Chondrocyte (in vitro differentiated cells): ENCODE results near the gene TARS2. TPM values are rescaled to one million over a fixed set of nuclear protein-coding genes. Genes with fewer than 3 reads are reported as not detected.

Experiments
- DNase-seq: peaks from one replicate; pipeline ENCODE4 v3.0.0; 2021; ENCODE audit warnings: mixed read lengths, low spot score
- H3K27ac Mint-ChIP-seq: one replicate; pipeline ENCODE4 v1.8.0; 2021; ENCODE audit warnings: mild to moderate bottlenecking, moderate library complexity, mixed read lengths; ENCODE audit not compliant: unreplicated experiment
- H3K27me3 Mint-ChIP-seq: 2 replicates; pipeline ENCODE4 v1.8.0; 2021; ENCODE audit warnings: low read depth, mixed read lengths
- H3K36me3 Mint-ChIP-seq: 2 replicates; pipeline ENCODE4 v1.8.0; 2021; ENCODE audit warnings: low read depth, mixed read lengths
- H3K4me1 Mint-ChIP-seq: 2 replicates; pipeline ENCODE4 v1.8.0; 2021; ENCODE audit warnings: low read depth, mild to moderate bottlenecking, mixed read lengths
- H3K4me3 Mint-ChIP-seq: one replicate; pipeline ENCODE4 v1.8.0; 2021; ENCODE audit warnings: mild to moderate bottlenecking, moderate library complexity, mixed read lengths; ENCODE audit not compliant: unreplicated experiment
- H3K9me3 Mint-ChIP-seq: 2 replicates; pipeline ENCODE4 v1.8.0; 2021; ENCODE audit warnings: low read depth, mixed read lengths
- total RNA-seq: library from RNA; stranded (reverse); gene quantifications from 3 replicates; pipeline ENCODE4 v1.2.1, GENCODE V29; 2021
- TF ChIP-seq, protein P1 (sequence below): fragments of 200-600 bp; sonication (generic); IDR thresholded peaks from 2 replicates; pipeline ENCODE4 v1.5.0; 2021; ENCODE audit warnings: antibody characterized with exemption, mild to moderate bottlenecking, moderate library complexity

The TARS2 gene
- total RNA-seq, 1 donor from 2014 or later: 13.6 TPM

DNA sequence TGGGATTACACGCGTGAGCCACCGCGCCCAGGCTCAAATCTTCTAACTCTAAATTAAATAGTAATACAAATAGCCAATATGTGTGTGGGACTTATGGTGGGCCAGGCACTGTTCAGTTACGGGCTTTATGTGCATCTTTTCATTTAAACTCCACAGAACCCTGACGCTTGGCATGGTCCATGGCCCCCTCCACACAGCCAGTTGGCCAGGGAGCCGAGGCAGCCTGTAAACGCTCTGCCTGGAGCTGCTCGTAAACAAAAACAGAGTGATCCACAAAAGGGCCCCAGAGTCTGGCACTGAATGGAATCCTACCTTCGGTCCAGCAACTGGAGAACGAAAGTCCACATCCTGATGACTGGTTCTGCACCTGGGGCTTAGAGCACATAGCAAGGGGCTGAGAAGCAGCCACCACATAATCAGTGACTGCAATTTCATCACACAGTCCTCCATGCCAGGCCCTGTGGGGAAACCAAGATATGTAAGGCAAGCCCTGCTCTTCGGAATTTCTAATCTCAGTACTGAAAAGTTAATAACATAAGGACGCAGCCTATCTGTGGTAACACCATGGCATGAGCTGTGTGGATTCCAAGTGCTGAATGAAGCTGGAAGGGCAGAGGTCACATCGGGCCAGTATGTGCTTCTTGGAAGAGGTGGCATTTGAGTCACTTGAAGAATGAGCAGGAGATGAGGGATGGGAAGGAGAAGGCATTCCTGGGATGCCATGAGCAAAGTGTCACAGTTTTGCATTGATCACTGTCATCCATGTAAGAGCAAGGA, 48.5 kb downstream of the TARS2 start:
- H3K36me3 Mint-ChIP-seq: no peaks in the 10 kb centered on the region
- peaks cover 32% of the 10 kb centered on the region for H3K4me1 Mint-ChIP-seq
- no peaks in the 10 kb centered on the region for H3K27me3 Mint-ChIP-seq
- no peak for DNase-seq
- H3K9me3 Mint-ChIP-seq: no peaks in the 10 kb centered on the region
- no peak overlapping the region for H3K27ac Mint-ChIP-seq
- H3K4me3 Mint-ChIP-seq: no peak overlapping the region
- TF ChIP-seq, protein P1, sequence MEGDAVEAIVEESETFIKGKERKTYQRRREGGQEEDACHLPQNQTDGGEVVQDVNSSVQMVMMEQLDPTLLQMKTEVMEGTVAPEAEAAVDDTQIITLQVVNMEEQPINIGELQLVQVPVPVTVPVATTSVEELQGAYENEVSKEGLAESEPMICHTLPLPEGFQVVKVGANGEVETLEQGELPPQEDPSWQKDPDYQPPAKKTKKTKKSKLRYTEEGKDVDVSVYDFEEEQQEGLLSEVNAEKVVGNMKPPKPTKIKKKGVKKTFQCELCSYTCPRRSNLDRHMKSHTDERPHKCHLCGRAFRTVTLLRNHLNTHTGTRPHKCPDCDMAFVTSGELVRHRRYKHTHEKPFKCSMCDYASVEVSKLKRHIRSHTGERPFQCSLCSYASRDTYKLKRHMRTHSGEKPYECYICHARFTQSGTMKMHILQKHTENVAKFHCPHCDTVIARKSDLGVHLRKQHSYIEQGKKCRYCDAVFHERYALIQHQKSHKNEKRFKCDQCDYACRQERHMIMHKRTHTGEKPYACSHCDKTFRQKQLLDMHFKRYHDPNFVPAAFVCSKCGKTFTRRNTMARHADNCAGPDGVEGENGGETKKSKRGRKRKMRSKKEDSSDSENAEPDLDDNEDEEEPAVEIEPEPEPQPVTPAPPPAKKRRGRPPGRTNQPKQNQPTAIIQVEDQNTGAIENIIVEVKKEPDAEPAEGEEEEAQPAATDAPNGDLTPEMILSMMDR: no peak

DNA sequence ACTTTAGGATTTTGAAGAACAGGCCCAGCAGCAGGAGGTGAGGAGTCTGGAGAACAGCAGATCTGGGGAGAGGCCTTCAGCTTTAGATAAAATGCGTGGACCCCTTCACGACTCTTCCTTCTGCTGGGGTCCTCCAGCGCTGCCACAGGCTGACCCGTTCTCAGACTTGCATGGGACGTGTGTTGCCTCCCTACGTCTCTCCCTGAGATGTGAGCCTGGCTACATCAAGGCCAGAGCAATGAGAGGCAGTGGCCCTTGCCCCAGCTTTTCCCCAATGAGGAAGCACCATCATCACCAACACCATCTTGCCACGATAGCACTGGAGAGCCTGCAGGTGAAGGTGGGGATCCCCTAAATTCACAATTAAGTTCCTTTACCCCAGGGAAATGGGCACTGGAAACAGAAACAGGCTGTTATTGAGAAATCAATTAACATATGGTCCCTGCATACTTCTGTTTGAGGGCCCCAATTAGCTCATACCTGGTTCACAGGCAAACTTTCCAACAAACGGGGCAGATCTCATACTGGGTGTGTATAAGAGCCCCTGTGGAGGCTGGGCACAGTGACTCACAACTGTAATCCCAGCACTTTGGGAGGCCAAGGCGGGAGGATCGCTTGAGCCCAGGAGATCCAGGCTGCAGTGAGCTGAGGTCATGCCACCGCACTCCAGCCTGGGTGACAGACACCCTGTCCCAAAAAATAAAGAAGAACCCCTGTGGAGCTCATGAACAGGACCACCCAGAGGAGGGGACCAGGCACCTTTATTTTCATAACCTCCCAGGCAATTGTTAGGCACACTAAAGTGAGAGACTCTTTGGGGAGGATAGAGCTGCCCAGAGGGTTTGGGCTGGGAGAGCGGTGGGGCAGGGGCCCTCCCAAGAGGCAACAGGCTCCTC, 49.9 kb downstream of the TARS2 start:
- H3K9me3 Mint-ChIP-seq: no peaks in the 10 kb centered on the region
- TF ChIP-seq, protein P1: no peak
- H3K4me1 Mint-ChIP-seq: peaks cover 32% of the 10 kb centered on the region

DNA sequence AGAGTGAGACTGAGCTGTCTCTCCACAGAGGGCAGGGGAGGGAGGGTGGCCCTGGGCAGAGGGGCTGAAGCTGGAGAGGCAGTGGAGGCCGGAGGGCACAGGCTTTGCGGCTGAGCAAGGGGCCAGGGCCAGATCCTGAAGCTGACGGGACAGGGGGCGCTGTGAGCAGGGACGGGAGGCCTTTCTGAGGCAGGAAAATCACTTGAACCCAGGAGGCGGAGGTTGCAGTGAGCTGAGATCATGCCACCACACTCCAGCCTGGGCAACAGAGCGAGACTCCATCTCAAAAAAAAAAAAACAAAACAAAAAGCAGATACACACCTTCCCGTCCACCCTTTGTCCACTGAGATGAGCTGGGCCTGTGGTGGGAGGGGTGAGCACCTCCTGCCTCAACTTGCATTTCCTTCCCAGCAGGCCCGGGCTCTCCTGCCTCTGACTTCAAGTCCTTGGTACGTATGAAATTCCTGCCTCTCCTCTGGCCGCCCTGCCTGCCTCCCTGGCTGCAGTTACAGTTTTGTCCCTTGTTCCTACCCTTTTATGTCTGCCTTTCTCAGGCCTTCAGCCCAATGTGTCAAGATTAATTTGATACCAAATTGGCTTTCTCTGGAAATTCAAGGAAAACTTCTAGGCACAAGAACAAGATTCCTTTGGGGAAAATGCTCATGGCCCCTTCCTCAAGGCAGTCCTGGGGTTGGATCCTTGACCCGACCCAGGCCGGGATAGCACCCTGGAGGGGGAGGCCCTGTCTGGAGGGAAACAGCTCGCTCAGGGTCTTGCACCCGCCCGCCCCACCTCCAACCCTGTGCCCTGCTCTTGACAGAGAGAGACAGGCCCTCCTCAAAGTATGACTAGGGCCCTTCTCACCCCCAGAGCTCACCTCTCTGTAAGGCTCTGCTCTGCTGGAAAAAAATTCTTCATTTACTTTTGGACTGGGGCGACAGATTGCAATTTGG, 50.8 kb downstream of the TARS2 start:
- no peaks in the 10 kb centered on the region for H3K27me3 Mint-ChIP-seq
- peaks cover 25% of the 10 kb centered on the region for H3K4me1 Mint-ChIP-seq
- no peak overlapping the region for H3K4me3 Mint-ChIP-seq
- no peaks in the 10 kb centered on the region for H3K9me3 Mint-ChIP-seq
- TF ChIP-seq, protein P1: peak; percentile 48
- H3K27ac Mint-ChIP-seq: peak overlapping the region; percentile 86
- H3K36me3 Mint-ChIP-seq: no peaks in the 10 kb centered on the region
- DNase-seq: no peak

More for the DNA sequence above, 49.9 kb downstream of the TARS2 start:
- H3K27me3 Mint-ChIP-seq: no peaks in the 10 kb centered on the region
- DNase-seq: no peak
- H3K4me3 Mint-ChIP-seq: no peak overlapping the region
- H3K36me3 Mint-ChIP-seq: no peaks in the 10 kb centered on the region
- H3K27ac Mint-ChIP-seq: peak overlapping the region; percentile 86

DNA sequence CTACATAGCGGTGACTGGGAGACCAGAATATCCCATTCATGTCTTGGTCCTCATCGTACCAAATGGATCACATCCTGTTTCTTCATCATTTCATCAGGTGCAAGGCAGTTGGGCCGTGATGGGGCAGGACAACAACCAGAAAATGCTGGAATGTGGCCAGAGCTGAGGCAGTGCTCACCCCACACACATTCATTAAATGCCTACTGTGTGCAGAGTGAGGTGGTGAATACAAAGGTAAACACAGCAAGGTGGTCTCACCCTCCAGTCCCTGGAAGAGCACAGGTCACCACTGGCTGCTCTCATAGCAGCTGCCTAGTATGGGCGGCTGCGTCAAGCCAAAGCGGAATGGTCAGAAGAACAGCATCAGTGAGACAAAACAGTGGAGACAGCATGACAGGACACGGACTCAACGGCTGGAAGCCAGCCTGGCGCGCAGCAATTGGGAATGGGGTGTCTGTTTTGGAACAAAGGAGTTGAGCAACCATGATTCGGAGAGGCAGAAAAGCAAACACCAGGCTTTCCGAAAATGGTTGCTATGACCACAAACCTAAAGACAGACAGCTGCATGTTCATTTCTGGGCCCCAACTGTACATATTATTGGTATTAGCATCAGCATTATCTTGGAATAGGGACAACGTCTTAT, 56.4 kb downstream of the TARS2 start:
- Mint-ChIP-seq H3K9me3 (no peaks in the 10 kb centered on the region), H3K27me3 (no peaks in the 10 kb centered on the region), H3K4me3 (no peak overlapping the region), H3K36me3 (no peaks in the 10 kb centered on the region), H3K4me1 (peaks cover 7% of the 10 kb centered on the region), H3K27ac (no peak overlapping the region)
- DNase-seq: no peak
- TF ChIP-seq, protein P1: no peak
